Measurements from ENCODE around the gene ZNF408.

DNA sequence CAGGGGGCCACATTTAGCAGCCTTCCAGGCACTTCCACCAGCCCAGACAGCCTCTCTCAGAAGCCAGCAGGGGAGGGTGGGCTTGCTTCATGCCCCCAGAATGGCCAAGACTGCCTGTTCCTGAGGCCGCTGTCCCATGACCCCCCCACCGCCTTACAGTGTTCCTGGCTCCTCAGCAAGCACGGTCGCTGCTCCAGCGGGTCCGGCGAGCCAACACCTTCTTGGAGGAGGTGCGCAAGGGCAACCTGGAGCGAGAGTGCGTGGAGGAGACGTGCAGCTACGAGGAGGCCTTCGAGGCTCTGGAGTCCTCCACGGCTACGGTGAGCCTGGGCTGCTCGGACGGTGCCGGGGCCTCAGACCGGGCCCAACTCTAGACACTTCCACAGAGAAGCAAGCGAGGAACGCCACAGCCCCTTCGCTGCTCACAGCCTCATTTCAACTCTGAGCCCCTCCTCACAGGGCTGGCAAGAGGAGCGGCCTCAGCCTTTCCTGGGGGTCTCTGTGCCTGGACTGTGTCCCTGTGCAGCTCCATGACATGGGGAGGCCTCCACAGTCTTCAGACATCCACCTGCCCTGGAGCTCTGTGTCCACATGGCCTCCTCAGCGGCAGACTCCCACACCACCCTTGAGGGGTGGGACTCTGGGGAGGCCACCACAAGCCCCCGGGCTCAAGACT, 18.9 kb downstream of the ZNF408 start:
- TF ChIP-seq, protein P1, sequence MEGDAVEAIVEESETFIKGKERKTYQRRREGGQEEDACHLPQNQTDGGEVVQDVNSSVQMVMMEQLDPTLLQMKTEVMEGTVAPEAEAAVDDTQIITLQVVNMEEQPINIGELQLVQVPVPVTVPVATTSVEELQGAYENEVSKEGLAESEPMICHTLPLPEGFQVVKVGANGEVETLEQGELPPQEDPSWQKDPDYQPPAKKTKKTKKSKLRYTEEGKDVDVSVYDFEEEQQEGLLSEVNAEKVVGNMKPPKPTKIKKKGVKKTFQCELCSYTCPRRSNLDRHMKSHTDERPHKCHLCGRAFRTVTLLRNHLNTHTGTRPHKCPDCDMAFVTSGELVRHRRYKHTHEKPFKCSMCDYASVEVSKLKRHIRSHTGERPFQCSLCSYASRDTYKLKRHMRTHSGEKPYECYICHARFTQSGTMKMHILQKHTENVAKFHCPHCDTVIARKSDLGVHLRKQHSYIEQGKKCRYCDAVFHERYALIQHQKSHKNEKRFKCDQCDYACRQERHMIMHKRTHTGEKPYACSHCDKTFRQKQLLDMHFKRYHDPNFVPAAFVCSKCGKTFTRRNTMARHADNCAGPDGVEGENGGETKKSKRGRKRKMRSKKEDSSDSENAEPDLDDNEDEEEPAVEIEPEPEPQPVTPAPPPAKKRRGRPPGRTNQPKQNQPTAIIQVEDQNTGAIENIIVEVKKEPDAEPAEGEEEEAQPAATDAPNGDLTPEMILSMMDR (IDR thresholded peaks at IDR 0.05 in 8 of 11, conservative IDR thresholded peaks at IDR 0.05 in 3 of 11) = no peak
- TF ChIP-seq POLR2A (IDR thresholded peaks at IDR 0.05) = no peak

Measured in spleen (tissue), 7 donors.